Measurements from ENCODE around the gene ZNF362.

ZNF362 gene

GRCh38 chr1:33295023-33295422, 38.7 kb downstream of the ZNF362 start:
- Mint-ChIP-seq H3K4me1 (peaks cover 11% of the 10 kb centered on the region), H3K27ac (no peak overlapping the region), H3K27me3 (no peaks in the 10 kb centered on the region), H3K9me3 (no peaks in the 10 kb centered on the region), H3K4me3 (no peak overlapping the region), H3K36me3 (peaks cover 25% of the 10 kb centered on the region)
- DNase-seq, result no peak
- CTCF ChIA-PET, result interaction anchor here (0.6 to 7.5 kb wide), 30 partner anchors 9 to 583 kb away, joined by 3 to 108 read pairs (median 5); partner anchors contain the start of genes A3GALT2 and ZSCAN20

GRCh38 chr1:33295450-33296081, 39.3 kb downstream of the ZNF362 start:
- Mint-ChIP-seq H3K9me3 (no peaks in the 10 kb centered on the region), H3K27me3 (no peaks in the 10 kb centered on the region), H3K27ac (no peak overlapping the region), H3K4me1 (peaks cover 13% of the 10 kb centered on the region), H3K4me3 (no peak overlapping the region), H3K36me3 (peaks cover 27% of the 10 kb centered on the region)
- CTCF ChIA-PET, result interaction anchor here (0.6 to 7.5 kb wide), 34 partner anchors 9 to 583 kb away, joined by 3 to 108 read pairs (median 4); partner anchors contain the start of genes A3GALT2, PHC2 and ZSCAN20
- peak; percentile 93 for DNase-seq

- no peak for DNase-seq
- CTCF ChIA-PET, result interaction anchor here (0.6 to 7.5 kb wide), 32 partner anchors 9 to 1298 kb away, joined by 3 to 108 read pairs (median 5); partner anchors contain the start of genes A3GALT2, PHC2 and ZSCAN20
- peaks cover 27% of the 10 kb centered on the region for H3K36me3 Mint-ChIP-seq
- H3K27me3 Mint-ChIP-seq, result no peaks in the 10 kb centered on the region
- H3K4me3 Mint-ChIP-seq, result no peak overlapping the region
- H3K9me3 Mint-ChIP-seq, result no peaks in the 10 kb centered on the region
- H3K27ac Mint-ChIP-seq, result no peak overlapping the region
- H3K4me1 Mint-ChIP-seq, result peaks cover 13% of the 10 kb centered on the region
These were observed 39.8 kb downstream of the ZNF362 start for GRCh38 chr1:33296082-33296458.

- Mint-ChIP-seq H3K4me3 (no peak overlapping the region), H3K36me3 (peaks cover 32% of the 10 kb centered on the region), H3K9me3 (peaks cover 3% of the 10 kb centered on the region), H3K27me3 (no peaks in the 10 kb centered on the region), H3K4me1 (peaks cover 17% of the 10 kb centered on the region), H3K27ac (no peak overlapping the region)
- CTCF ChIA-PET, result interaction anchor here (0.6 to 7.5 kb wide), 12 partner anchors 9 to 1297 kb away, joined by 3 to 108 read pairs (median 6); partner anchors contain the start of gene ZSCAN20
- DNase-seq, result no peak
These were observed 40.5 kb downstream of the ZNF362 start for GRCh38 chr1:33296824-33297223.

- Mint-ChIP-seq H3K27ac (no peak overlapping the region), H3K27me3 (no peaks in the 10 kb centered on the region), H3K9me3 (peaks cover 7% of the 10 kb centered on the region), H3K36me3 (peaks cover 40% of the 10 kb centered on the region), H3K4me3 (no peak overlapping the region), H3K4me1 (peaks cover 29% of the 10 kb centered on the region)
- CTCF ChIA-PET, result interaction anchor here (0.6 to 7.5 kb wide), 11 partner anchors 15 to 242 kb away, joined by 3 to 108 read pairs (median 3); partner anchors contain the start of gene ZSCAN20
- no peak for DNase-seq
These were observed 41.8 kb downstream of the ZNF362 start for GRCh38 chr1:33297911-33298622.

GRCh38 chr1:33298623-33299277, 42.5 kb downstream of the ZNF362 start:
- Mint-ChIP-seq H3K27ac (no peak overlapping the region), H3K27me3 (no peaks in the 10 kb centered on the region), H3K4me1 (peaks cover 34% of the 10 kb centered on the region), H3K36me3 (peaks cover 43% of the 10 kb centered on the region), H3K4me3 (no peak overlapping the region), H3K9me3 (peaks cover 7% of the 10 kb centered on the region)
- peak; percentile 73 for DNase-seq
- CTCF ChIA-PET, result interaction anchor here (0.6 to 7.5 kb wide), 9 partner anchors 14 to 242 kb away, joined by 3 to 108 read pairs (median 3); partner anchors contain the start of gene ZSCAN20

GRCh38 chr1:33299461-33300155, 43.3 kb downstream of the ZNF362 start:
- Mint-ChIP-seq H3K4me1 (peaks cover 39% of the 10 kb centered on the region), H3K4me3 (no peak overlapping the region), H3K27ac (no peak overlapping the region), H3K27me3 (peaks cover 5% of the 10 kb centered on the region), H3K36me3 (peaks cover 36% of the 10 kb centered on the region), H3K9me3 (peaks cover 7% of the 10 kb centered on the region)
- CTCF ChIA-PET, result interaction anchor here (1.5 to 7.5 kb wide), 2 partner anchors 89 to 171 kb away, joined by 3 to 108 read pairs; partner anchors contain the start of gene ZSCAN20
- no peak for DNase-seq

GRCh38 chr1:33300673-33301072, 44.4 kb downstream of the ZNF362 start:
- Mint-ChIP-seq H3K27ac (no peak overlapping the region), H3K4me1 (peaks cover 33% of the 10 kb centered on the region), H3K9me3 (peaks cover 7% of the 10 kb centered on the region), H3K36me3 (peaks cover 32% of the 10 kb centered on the region), H3K4me3 (no peak overlapping the region), H3K27me3 (peaks cover 15% of the 10 kb centered on the region)
- no peak for DNase-seq
- CTCF ChIA-PET, result interaction anchor here (0.6 kb wide), 1 partner anchor 155 kb away, joined by 4 read pairs; no protein-coding TSS in a partner anchor

GRCh38 chr1:33301273-33301984, 45.1 kb downstream of the ZNF362 start:
- peak overlapping the region; percentile 84 for H3K27ac Mint-ChIP-seq
- H3K4me1 Mint-ChIP-seq, result peaks cover 33% of the 10 kb centered on the region
- CTCF ChIA-PET, result interaction anchor here (0.6 kb wide), 1 partner anchor 155 kb away, joined by 4 read pairs; no protein-coding TSS in a partner anchor

GRCh38 chr1:33302325-33302724, 46.0 kb downstream of the ZNF362 start:
- peaks cover 25% of the 10 kb centered on the region for H3K36me3 Mint-ChIP-seq
- H3K27ac Mint-ChIP-seq, result peak overlapping the region; percentile 84
- H3K27me3 Mint-ChIP-seq, result peaks cover 31% of the 10 kb centered on the region

More at GRCh38 chr1:33301273-33301984, 45.1 kb downstream of the ZNF362 start:
- no peak overlapping the region for H3K4me3 Mint-ChIP-seq
- H3K36me3 Mint-ChIP-seq, result peaks cover 30% of the 10 kb centered on the region
- no peak for DNase-seq
- H3K27me3 Mint-ChIP-seq, result peaks cover 22% of the 10 kb centered on the region
- peaks cover 7% of the 10 kb centered on the region for H3K9me3 Mint-ChIP-seq

GRCh38 chr1:33305016-33305415, 48.7 kb downstream of the ZNF362 start:
- DNase-seq, result no peak
- H3K36me3 Mint-ChIP-seq, result peaks cover 20% of the 10 kb centered on the region
- peaks cover 28% of the 10 kb centered on the region for H3K4me1 Mint-ChIP-seq
- peaks cover 7% of the 10 kb centered on the region for H3K9me3 Mint-ChIP-seq
- no peak overlapping the region for H3K4me3 Mint-ChIP-seq
- CTCF ChIA-PET, result interaction anchor here (2.5 kb wide), 1 partner anchor 9 kb away, joined by 12 read pairs; no protein-coding TSS in a partner anchor
- H3K27me3 Mint-ChIP-seq, result peaks cover 40% of the 10 kb centered on the region
- peak overlapping the region; percentile 55 for H3K27ac Mint-ChIP-seq

More at GRCh38 chr1:33302325-33302724, 46.0 kb downstream of the ZNF362 start:
- CTCF ChIA-PET, result no interaction called here
- Mint-ChIP-seq H3K4me3 (no peak overlapping the region), H3K4me1 (peaks cover 33% of the 10 kb centered on the region), H3K9me3 (peaks cover 7% of the 10 kb centered on the region)
- DNase-seq, result peak; percentile 71

GRCh38 chr1:33305816-33306652, 49.7 kb downstream of the ZNF362 start:
- peaks cover 7% of the 10 kb centered on the region for H3K9me3 Mint-ChIP-seq
- peaks cover 26% of the 10 kb centered on the region for H3K4me1 Mint-ChIP-seq
- no peak for DNase-seq
- CTCF ChIA-PET, result interaction anchor here (2.5 kb wide), 1 partner anchor 10 kb away, joined by 12 read pairs; no protein-coding TSS in a partner anchor
- peaks cover 40% of the 10 kb centered on the region for H3K27me3 Mint-ChIP-seq
- no peak overlapping the region for H3K4me3 Mint-ChIP-seq
- H3K27ac Mint-ChIP-seq, result no peak overlapping the region
- H3K36me3 Mint-ChIP-seq, result peaks cover 17% of the 10 kb centered on the region

All from activated naive CD4-positive, alpha-beta T cell treated with anti-CD3 and anti-CD28 coated beads, Interleukin-2, amount 10 ng/mL, durations not matched to agents 7 days and 5 days (primary cell).